ENCODE results near the gene IL31RA. TPM values are rescaled to one million over a fixed set of nuclear protein-coding genes. Genes with fewer than 3 reads are reported as not detected.

IL31RA gene
- polyA plus RNA-seq, 2 of the 4 experiments (the other 2 are of a cell fraction) = 0.94 to 2.0 TPM

DNA sequence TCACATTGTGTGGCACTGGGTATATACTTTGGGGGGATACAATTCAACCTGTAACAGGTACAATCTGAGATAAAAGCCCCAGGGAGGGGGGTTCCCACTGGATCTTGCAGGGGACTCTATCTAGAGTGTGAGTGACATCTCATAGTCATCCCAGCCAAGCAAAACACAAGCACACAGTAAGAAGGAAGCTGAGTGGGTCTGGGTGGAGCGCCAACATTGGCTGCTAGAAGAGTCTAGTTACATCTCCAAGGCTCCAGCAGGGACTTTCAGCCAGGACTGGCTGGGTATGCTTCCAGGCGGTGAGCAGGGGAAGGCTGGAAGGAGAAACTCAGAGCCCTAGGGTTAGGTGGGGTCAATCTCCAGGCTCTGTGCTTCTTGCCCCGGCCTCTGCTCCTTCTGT is 53.0 kb downstream of the IL31RA start:
- Histone ChIP-seq H3K9me3 (no peaks in the 10 kb centered on the region), H3K4me1 (peaks cover 23% of the 10 kb centered on the region), H3K4me2 (no peak overlapping the region), H3K4me3 (no peak overlapping the region), H3K27ac (peak overlapping the region in 1 of 2 experiments; percentile 50; a peak in 3 of 6 replicates)
- CTCF ChIA-PET = interaction anchor here (1.1 to 2.1 kb wide), 2 partner anchors 10 to 17 kb away, joined by 3 to 5 read pairs; no protein-coding TSS in a partner anchor
- WGBS (ENCODE audit: missing lambda C conversion rate) = 92% methylated on average over 3 of the region's 3 CpGs
- DNase-seq (ENCODE audit: low read depth in 1 of 2, low spot score in 1 of 2) = no peak
- POLR2A ChIA-PET = no interaction called here
- TF ChIP-seq KDM5A (IDR thresholded peaks at IDR 0.05) (no peak), RNF2 (IDR thresholded peaks at IDR 0.05; ENCODE audit: borderline replicate concordance, low read depth) (no peak), RFX5 (IDR thresholded peaks at IDR 0.05) (no peak), CHD4 (IDR thresholded peaks at IDR 0.05; ENCODE audit: borderline replicate concordance) (no peak), POLR2AphosphoS2 (conservative IDR thresholded peaks at IDR 0.05; ENCODE audit: low read length) (no peak), GATA3 (IDR thresholded peaks at IDR 0.05; ENCODE audit: borderline replicate concordance) (no peak), TP53 (CRISPR knock-in tag; IDR thresholded peaks at IDR 0.05) (no peak), CHD2 (IDR thresholded peaks at IDR 0.05; ENCODE audit: low read length, partially characterized antibody) (no peak), HOXB5 (CRISPR knock-in tag; IDR thresholded peaks at IDR 0.05) (no peak), FOSL2 (IDR thresholded peaks at IDR 0.05) (no peak), FOSL2 (CRISPR knock-in tag; IDR thresholded peaks at IDR 0.05) (no peak), HOXB13 (CRISPR knock-in tag; IDR thresholded peaks at IDR 0.05; ENCODE audit: low read depth) (no peak)
- TF ChIP-seq, protein P1, sequence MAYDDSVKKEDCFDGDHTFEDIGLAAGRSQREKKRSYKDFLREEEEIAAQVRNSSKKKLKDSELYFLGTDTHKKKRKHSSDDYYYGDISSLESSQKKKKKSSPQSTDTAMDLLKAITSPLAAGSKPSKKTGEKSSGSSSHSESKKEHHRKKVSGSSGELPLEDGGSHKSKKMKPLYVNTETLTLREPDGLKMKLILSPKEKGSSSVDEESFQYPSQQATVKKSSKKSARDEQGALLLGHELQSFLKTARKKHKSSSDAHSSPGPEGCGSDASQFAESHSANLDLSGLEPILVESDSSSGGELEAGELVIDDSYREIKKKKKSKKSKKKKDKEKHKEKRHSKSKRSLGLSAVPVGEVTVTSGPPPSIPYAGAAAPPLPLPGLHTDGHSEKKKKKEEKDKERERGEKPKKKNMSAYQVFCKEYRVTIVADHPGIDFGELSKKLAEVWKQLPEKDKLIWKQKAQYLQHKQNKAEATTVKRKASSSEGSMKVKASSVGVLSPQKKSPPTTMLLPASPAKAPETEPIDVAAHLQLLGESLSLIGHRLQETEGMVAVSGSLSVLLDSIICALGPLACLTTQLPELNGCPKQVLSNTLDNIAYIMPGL (CRISPR knock-in tag; IDR thresholded peaks at IDR 0.05; ENCODE audit: borderline replicate concordance) = no peak
- TF ChIP-seq, protein P2, sequence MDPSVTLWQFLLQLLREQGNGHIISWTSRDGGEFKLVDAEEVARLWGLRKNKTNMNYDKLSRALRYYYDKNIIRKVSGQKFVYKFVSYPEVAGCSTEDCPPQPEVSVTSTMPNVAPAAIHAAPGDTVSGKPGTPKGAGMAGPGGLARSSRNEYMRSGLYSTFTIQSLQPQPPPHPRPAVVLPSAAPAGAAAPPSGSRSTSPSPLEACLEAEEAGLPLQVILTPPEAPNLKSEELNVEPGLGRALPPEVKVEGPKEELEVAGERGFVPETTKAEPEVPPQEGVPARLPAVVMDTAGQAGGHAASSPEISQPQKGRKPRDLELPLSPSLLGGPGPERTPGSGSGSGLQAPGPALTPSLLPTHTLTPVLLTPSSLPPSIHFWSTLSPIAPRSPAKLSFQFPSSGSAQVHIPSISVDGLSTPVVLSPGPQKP (IDR thresholded peaks at IDR 0.05; ENCODE audit: low read depth, low read length) = no peak
- TF ChIP-seq, protein P3, sequence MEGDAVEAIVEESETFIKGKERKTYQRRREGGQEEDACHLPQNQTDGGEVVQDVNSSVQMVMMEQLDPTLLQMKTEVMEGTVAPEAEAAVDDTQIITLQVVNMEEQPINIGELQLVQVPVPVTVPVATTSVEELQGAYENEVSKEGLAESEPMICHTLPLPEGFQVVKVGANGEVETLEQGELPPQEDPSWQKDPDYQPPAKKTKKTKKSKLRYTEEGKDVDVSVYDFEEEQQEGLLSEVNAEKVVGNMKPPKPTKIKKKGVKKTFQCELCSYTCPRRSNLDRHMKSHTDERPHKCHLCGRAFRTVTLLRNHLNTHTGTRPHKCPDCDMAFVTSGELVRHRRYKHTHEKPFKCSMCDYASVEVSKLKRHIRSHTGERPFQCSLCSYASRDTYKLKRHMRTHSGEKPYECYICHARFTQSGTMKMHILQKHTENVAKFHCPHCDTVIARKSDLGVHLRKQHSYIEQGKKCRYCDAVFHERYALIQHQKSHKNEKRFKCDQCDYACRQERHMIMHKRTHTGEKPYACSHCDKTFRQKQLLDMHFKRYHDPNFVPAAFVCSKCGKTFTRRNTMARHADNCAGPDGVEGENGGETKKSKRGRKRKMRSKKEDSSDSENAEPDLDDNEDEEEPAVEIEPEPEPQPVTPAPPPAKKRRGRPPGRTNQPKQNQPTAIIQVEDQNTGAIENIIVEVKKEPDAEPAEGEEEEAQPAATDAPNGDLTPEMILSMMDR (IDR thresholded peaks at IDR 0.05) = no peak
- ATAC-seq = no peak
- no peak for FAIRE-seq

DNA sequence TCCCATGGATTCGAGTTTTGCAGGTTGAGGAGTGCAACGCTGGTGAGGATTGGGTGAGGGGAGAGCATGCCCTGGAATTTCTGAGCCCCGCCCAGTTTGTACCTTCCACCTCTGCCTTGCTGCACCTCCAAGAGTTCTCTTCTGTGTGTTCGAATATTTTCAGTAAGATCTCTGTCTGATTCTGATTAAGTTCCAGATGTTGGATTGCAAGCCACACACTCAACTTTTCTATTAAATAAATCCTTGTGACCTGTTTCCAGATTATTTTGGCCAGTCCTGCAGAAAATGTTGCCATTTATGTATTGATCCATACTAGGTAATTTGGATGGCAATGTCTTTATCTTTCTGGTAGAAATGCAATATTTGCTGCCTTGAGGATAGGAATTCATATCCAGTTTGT is 54.1 kb downstream of the IL31RA start:
- 79% methylated on average over 4 of the region's 4 CpGs for WGBS (ENCODE audit: missing lambda C conversion rate)
- TF ChIP-seq, protein P4, sequence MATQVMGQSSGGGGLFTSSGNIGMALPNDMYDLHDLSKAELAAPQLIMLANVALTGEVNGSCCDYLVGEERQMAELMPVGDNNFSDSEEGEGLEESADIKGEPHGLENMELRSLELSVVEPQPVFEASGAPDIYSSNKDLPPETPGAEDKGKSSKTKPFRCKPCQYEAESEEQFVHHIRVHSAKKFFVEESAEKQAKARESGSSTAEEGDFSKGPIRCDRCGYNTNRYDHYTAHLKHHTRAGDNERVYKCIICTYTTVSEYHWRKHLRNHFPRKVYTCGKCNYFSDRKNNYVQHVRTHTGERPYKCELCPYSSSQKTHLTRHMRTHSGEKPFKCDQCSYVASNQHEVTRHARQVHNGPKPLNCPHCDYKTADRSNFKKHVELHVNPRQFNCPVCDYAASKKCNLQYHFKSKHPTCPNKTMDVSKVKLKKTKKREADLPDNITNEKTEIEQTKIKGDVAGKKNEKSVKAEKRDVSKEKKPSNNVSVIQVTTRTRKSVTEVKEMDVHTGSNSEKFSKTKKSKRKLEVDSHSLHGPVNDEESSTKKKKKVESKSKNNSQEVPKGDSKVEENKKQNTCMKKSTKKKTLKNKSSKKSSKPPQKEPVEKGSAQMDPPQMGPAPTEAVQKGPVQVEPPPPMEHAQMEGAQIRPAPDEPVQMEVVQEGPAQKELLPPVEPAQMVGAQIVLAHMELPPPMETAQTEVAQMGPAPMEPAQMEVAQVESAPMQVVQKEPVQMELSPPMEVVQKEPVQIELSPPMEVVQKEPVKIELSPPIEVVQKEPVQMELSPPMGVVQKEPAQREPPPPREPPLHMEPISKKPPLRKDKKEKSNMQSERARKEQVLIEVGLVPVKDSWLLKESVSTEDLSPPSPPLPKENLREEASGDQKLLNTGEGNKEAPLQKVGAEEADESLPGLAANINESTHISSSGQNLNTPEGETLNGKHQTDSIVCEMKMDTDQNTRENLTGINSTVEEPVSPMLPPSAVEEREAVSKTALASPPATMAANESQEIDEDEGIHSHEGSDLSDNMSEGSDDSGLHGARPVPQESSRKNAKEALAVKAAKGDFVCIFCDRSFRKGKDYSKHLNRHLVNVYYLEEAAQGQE (IDR thresholded peaks at IDR 0.05) = no peak
- TF ChIP-seq, protein P3 (IDR thresholded peaks at IDR 0.05) = no peak
- TF ChIP-seq CBX8 (IDR thresholded peaks at IDR 0.05) (no peak), BHLHE40 (IDR thresholded peaks at IDR 0.05; ENCODE audit: low read depth, low read length) (no peak), PHF8 (IDR thresholded peaks at IDR 0.05; ENCODE audit: borderline replicate concordance, low read depth) (no peak), POLR2AphosphoS2 (conservative IDR thresholded peaks at IDR 0.05; ENCODE audit: low read length) (no peak), EHMT2 (IDR thresholded peaks at IDR 0.05; ENCODE audit: low read depth) (no peak), POLR2A (IDR thresholded peaks at IDR 0.05; ENCODE audit: low read length) (no peak), CEBPB (IDR thresholded peaks at IDR 0.05) (no peak), FOSB (CRISPR knock-in tag; IDR thresholded peaks at IDR 0.05) (no peak), ZFP36 (IDR thresholded peaks at IDR 0.05; ENCODE audit: borderline replicate concordance, partially characterized antibody) (no peak), GATA3 (IDR thresholded peaks at IDR 0.05; ENCODE audit: borderline replicate concordance) (no peak)
- TF ChIP-seq, protein P5, sequence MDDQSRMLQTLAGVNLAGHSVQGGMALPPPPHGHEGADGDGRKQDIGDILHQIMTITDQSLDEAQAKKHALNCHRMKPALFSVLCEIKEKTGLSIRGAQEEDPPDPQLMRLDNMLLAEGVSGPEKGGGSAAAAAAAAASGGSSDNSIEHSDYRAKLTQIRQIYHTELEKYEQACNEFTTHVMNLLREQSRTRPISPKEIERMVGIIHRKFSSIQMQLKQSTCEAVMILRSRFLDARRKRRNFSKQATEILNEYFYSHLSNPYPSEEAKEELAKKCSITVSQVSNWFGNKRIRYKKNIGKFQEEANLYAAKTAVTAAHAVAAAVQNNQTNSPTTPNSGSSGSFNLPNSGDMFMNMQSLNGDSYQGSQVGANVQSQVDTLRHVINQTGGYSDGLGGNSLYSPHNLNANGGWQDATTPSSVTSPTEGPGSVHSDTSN (IDR thresholded peaks at IDR 0.05) = no peak

More for the DNA sequence above, 54.1 kb downstream of the IL31RA start:
- Histone ChIP-seq H3K4me2 (no peak overlapping the region), H3K9me3 (no peaks in the 10 kb centered on the region), H3K4me3 (no peak overlapping the region), H3K4me1 (peaks cover 14% of the 10 kb centered on the region; the same call in 2 of the 3 replicates), H3K27ac (no peak overlapping the region)
- ATAC-seq = no peak
- POLR2A ChIA-PET = no interaction called here
- no peak for FAIRE-seq
- CTCF ChIA-PET = interaction anchor here (1.1 to 2.1 kb wide), 2 partner anchors 11 to 15 kb away, joined by 3 to 5 read pairs; no protein-coding TSS in a partner anchor
- no peak for DNase-seq (ENCODE audit: low read depth in 1 of 2, low spot score in 1 of 2)

All from A549 (cell line).